ENCODE results near the gene PRR29. TPM values are rescaled to one million over a fixed set of nuclear protein-coding genes. Genes with fewer than 3 reads are reported as not detected.

PRR29 gene
- total RNA-seq, 1 experiment from 2014 or later = 0.85 TPM

GRCh38 chr17:63975541-63976092 lies 22.5 kb upstream of the PRR29 start:
- Mint-ChIP-seq H3K4me1 (0 out of 2 replicates have a peak, but pooled peaks cover 5% of the 10 kb centered on the region), H3K36me3 (no peaks in the 10 kb centered on the region), H3K4me3 (no peak overlapping the region), H3K27ac (no peak overlapping the region), H3K27me3 (ENCODE audit: low read depth) (no peaks in the 10 kb centered on the region; the same call in 1 of the 2 replicates), H3K9me3 (no peaks in the 10 kb centered on the region)
- ChIA-PET CTCF (interaction anchor here (1.3 to 2.3 kb wide), 11 partner anchors 10 to 158 kb away, joined by 3 to 13 read pairs (median 5); no protein-coding TSS in a partner anchor), POLR2A (interaction anchor here (0.6 kb wide), 1 partner anchor 10 kb away, joined by 5 read pairs; no protein-coding TSS in a partner anchor)
- DNase-seq (ENCODE audit: low spot score) = no peak
- TF ChIP-seq USF1 (CRISPR knock-in tag; IDR thresholded peaks at IDR 0.05) (no peak), FOXP1 (CRISPR knock-in tag; IDR thresholded peaks at IDR 0.05; ENCODE audit: borderline replicate concordance) (no peak), ZNF671 (CRISPR knock-in tag; IDR thresholded peaks at IDR 0.05) (no peak), FOXP4 (CRISPR knock-in tag; IDR thresholded peaks at IDR 0.05) (no peak), RORB (CRISPR knock-in tag; IDR thresholded peaks at IDR 0.05) (no peak), SP1 (CRISPR knock-in tag; conservative IDR thresholded peaks at IDR 0.05) (no peak), E2F1 (CRISPR knock-in tag; IDR thresholded peaks at IDR 0.05) (no peak), E2F5 (CRISPR knock-in tag; IDR thresholded peaks at IDR 0.05) (no peak), RELA (CRISPR knock-in tag; IDR thresholded peaks at IDR 0.05; ENCODE audit: borderline replicate concordance) (no peak), NFE2L1 (CRISPR knock-in tag; IDR thresholded peaks at IDR 0.05) (no peak), ZNF396 (CRISPR knock-in tag; IDR thresholded peaks at IDR 0.05; ENCODE audit: borderline replicate concordance) (no peak), ATF6 (CRISPR knock-in tag; IDR thresholded peaks at IDR 0.05) (no peak), ZNF121 (CRISPR knock-in tag; IDR thresholded peaks at IDR 0.05) (no peak), NR2C2 (CRISPR knock-in tag; IDR thresholded peaks at IDR 0.05) (no peak), ATF3 (CRISPR knock-in tag; conservative IDR thresholded peaks at IDR 0.05) (no peak), OVOL2 (CRISPR knock-in tag; IDR thresholded peaks at IDR 0.05; ENCODE audit: borderline replicate concordance) (no peak), TEAD4 (CRISPR knock-in tag; IDR thresholded peaks at IDR 0.05) (no peak)
- no peak for ATAC-seq

GRCh38 chr17:63976702-63977101 lies 21.4 kb upstream of the PRR29 start:
- ATAC-seq (no peak), DNase-seq (ENCODE audit: low spot score) (no peak)
- ChIA-PET POLR2A (no interaction called here), CTCF (interaction anchor here (1.2 to 5.0 kb wide), 7 partner anchors 9 to 157 kb away, joined by 3 to 20 read pairs (median 6); partner anchors contain the start of gene GH1)
- TF ChIP-seq NR2C2 (CRISPR knock-in tag; IDR thresholded peaks at IDR 0.05) (no peak), NR1H2 (CRISPR knock-in tag; IDR thresholded peaks at IDR 0.05) (no peak), TEAD1 (CRISPR knock-in tag; IDR thresholded peaks at IDR 0.05) (no peak), ATF1 (CRISPR knock-in tag; IDR thresholded peaks at IDR 0.05) (no peak), EMX1 (CRISPR knock-in tag; IDR thresholded peaks at IDR 0.05) (no peak), KAT7 (CRISPR knock-in tag; IDR thresholded peaks at IDR 0.05; ENCODE audit: borderline replicate concordance) (no peak), JAZF1 (CRISPR knock-in tag; IDR thresholded peaks at IDR 0.05) (no peak), ZNF423 (CRISPR knock-in tag; IDR thresholded peaks at IDR 0.05) (no peak), ZNF317 (CRISPR knock-in tag; IDR thresholded peaks at IDR 0.05; ENCODE audit: borderline replicate concordance, low read depth) (no peak), ZNF416 (CRISPR knock-in tag; IDR thresholded peaks at IDR 0.05) (no peak), ATF3 (CRISPR knock-in tag; conservative IDR thresholded peaks at IDR 0.05) (no peak)
- peaks cover 2% of the 10 kb centered on the region for H3K9me3 Mint-ChIP-seq
- 0 out of 2 replicates have a peak, but pooled peaks cover 5% of the 10 kb centered on the region for H3K4me1 Mint-ChIP-seq
- no peak overlapping the region for H3K27ac Mint-ChIP-seq
- H3K4me3 Mint-ChIP-seq = no peak overlapping the region
- H3K27me3 Mint-ChIP-seq (ENCODE audit: low read depth) = peaks cover under 1% of the 10 kb centered on the region
- no peaks in the 10 kb centered on the region; the same call in 1 of the 2 replicates for H3K36me3 Mint-ChIP-seq

All from WTC11 (cell line).